Amygdala (tissue), 56 donors: ENCODE data around the gene TM2D1.
A peak's percentile ranks its signal among the peaks of the same experiment; 100 is the strongest.
"Not testable (repeated sequence)": the region's sequence is repeated elsewhere in the genome, so short reads cannot be mapped to it uniquely, and the experiment has no call there.

Source experiments
- DNase-seq, 56 donors: peaks; one replicate each; lab custom pipeline; 2025; lab: John Stamatoyannopoulos, UW

Gene TM2D1

DNA sequence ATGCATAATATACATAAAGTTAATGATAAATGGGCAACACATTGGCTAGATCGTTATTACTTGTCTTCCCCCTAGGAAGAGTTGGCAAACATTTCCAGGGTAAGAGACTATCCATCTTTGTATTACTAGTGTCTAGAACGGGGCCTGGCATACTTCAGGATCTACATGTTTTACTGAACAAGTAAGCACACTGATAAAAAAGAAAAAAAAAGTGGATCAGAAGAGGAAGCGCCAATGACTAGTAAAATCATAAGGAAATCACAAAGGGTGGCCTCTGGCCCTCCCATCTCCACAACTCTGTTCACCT, 482 bp downstream of the TM2D1 start:
- DNase-seq: no peak

DNA sequence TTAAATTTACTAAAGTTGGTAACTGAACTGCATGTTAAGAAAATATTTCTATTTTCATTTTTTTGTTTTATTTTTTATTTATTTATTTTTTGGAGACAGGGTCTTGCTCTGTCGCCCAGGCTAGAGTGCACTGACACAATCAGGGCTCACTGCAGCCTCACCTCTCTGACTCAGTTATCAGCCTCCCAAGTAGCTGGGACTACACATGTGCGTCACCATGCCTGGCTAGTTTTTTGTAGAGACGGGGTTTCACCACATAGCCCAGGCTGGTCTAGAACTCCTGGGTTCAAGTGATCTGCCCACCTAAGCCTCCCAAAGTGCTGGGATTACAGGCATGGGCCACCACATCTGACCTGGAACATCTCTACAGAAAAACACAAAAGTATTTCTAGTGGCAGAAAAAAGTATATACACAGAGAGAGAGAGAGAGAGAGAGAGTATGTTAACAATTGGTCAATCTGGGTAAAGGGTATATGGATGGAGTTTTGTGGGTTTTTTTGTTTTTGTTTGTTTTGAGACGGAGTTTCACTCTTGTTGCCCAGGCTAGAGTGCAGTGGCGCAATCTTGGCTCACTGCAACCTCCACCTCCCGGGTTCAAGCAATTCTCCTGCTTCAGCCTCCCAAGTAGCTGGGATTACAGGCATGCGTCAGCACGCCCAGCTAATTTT, 5.8 kb downstream of the TM2D1 start:
- not testable (repeated sequence) for DNase-seq

DNA sequence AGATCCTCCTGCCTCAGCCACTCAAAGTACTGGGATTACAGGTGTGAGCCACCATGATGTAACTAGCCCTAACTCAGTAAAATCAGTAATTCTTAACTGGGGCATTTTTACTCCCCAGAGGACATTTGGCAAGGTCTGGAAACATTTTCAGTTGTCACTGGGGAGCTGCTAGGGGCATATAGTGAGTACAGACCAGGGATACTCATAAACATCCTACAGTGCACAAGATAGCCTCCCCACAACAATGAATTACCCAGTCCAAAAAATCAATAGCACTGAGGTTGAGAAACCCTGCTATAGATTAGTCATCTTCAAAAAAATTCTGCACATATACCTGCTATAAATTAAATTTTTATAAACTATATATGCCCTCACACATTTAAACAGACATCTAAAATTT, 13.0 kb downstream of the TM2D1 start:
- DNase-seq: no peak

DNA sequence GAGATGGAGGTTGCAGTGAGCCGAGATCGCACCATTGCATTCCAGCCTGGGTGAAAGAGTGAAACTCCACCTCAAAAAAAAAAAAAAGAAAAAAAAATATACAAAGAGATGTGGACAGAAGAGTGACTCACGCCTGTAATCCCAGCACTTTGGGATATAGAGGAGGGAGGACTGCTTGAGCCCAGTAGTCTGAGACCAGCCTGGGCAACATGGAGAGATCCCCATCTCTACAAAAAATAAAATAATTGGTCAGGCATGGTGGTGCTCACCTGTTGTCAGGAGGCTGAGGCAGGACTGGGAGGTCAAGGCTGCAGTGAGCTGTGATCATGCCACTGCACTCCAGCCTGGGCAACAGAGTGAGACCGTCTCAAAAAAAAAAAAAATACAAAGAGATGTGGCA, 13.7 kb downstream of the TM2D1 start:
- not testable (repeated sequence) for DNase-seq

DNA sequence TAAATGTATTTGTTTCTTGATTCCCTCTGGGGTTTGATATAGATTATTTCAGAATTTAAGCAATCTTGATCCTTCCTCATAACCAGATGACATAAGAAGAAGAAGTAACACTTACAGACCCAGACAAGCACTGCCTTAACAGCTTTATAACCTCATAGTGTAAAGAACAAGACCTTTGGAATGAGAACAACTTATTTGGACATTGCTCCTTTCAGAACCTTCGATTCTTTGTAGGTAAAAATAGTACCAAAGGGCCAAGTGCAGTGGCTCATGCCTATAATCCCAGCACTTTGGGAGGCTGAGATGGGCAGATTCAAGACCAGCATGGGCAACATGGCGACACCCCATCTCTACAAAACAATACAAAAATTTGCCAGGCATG, 15.0 kb downstream of the TM2D1 start:
- DNase-seq: no peak

DNA sequence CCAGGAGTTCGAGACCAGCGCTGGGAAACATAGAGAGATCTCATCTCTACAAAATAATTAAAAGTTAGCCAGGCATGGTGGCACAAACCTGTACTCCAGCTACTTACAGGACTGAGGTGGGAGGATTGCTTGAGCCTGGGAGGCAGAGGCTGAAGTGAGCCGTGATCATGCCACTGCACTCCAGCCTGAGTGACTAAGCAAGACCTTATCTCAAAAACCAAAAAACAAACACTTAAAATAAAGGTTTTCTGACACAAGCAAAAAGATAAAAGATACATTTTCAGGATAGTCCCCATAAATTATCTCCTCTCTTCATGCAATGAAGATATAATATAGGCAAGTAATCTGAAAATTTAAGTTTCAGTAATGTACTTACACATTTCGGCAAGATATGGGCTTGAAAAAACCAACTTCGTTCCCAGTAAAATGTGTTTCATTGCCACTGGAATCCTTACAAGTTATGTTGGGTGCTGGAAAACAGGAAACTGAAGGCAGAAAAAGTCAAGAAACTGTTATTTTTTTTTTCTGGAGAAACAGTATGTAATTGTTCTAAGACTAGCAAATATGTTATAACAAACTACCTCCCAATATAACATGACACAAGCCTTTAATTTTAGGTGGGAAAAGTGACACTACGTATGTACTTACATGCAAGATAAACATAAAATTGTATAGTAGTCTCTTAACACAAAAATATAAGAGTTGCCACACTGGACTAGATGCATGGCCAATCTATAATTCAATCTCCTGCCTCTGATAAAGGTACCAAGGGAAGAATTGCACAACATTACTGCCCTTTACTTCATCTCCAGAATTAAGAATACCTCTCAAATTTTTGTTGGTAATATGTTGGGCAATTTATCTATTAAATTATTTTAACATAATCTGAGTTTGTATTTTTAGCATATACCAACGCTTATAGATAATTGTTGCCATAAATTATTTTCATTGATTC, 15.7 kb downstream of the TM2D1 start:
- no peak for DNase-seq

DNA sequence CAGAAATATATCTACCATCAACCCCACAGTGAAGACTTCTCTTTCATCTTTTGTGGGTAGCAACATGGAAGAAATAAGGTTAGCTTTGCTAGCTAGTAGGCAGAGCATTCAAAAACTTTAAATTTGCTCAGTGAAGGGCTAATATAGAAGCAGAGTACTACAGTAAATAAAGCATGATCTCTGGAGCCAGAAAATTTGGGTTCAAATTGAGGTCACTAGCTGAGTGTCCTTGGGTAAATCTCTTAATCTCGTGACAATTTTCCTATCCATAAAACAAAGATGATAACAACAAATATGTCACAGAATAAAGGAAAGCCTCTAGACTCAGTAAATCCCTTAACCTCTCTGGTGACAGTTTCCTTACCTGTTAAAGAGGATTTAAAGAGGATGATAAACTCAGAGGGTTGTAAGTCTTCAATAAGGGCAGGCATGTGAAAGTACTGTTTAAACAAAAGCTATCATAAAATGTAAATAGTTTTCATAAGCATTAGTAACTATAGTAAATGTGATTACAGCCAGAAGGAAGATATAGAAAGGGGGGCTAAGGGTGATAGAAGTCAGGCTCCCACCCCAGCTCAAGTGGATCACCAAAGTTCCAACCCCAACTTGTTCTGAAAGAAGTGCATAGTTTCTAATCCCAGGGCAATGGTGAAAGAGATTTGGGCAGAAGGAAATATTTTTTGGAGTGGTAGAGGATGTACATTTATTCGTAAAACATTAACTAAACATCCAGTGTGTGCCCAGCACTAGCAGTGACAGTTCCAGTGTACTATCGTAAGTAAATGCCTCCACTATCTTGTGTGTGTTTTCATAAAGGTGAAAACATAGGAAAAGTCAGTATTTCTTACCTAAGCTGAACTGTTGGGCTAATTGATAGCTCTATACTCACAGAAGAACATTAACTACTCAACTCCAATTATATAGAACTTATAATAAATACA, 24.8 kb downstream of the TM2D1 start:
- DNase-seq: no peak

DNA sequence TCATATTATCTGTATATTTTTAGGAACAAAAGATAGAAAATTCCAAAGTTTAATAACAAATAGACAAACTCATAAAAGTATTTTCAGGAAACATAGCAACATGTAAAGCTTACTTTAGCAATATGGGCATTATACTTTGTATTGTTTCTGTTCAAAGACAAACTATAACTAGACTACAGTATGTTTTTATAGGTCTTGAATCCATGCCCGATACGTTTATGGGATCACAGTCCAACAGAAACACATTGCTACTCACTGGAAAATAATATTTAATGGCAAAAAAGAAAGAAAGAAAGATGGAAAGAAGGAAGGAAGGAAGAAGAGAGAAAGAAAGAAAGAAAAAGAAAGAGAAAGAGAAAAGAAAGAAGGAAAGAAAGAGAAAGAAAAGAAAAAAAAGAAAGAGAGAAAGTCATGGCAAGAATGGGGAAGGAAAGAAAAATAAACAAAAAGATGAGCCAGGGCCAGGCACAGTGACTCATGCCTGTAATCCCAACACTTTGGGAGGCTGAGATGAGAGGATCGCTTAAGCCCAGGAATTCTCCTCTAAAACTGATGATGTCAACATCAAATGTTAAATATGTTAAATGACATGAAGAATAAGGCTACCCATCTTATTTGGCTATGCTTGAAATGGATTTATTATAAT, 32.7 kb downstream of the TM2D1 start:
- DNase-seq: no peak

DNA sequence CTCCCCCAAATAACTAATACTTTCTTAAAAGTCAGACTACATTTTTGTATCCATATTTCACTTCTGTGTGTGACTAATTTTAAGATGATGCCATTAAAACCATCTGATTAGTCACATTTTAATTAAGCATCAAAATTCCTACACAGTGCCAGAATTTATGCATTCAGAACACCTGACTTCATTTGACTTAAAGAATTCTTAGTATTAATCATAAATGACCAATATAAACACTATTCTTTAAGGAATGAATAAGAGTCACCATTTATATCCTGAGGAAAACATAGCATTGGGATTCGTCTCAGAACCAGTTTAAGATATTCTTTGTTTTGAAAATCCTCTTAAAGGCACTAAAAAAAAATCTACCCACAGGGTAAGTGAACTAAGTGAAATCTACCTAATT, 37.0 kb downstream of the TM2D1 start:
- no peak for DNase-seq

DNA sequence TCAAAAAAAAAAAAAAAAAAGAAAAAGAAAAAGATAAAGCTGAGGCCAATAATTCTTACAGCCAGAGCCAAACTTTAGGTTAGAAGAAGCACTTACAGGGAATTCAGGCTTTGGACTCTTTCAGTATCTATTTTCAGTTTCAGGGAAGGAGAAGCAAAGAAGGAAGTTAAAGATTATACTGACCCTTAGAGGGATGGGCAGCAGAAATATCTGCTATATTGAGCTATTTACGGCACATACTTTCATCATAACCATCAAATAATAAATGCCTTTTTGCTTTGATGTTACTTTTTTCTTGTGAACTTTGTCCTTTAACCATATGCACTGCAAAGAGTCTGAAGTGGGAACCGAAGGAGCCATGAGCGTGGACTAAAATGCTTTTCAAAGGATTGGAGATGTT, 42.0 kb downstream of the TM2D1 start:
- no peak for DNase-seq

DNA sequence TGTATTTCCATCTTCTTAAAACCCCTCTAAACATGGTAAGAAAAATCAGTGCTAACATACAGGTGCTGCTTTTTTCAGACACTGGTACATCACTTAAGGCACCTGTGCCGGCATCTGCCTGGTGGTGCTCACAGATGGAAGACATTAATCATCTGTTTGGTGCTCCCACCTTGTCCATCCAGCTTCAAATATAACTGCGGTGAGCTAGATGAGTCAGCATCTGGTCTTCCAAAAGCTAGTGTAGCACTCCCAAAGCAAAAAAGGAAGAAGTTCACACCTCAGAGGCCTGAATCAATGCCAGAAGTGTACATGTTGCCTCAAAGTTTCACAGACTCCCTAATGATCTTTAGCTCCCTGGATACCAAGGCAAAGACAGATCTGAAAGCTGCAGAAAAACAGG, 44.4 kb downstream of the TM2D1 start:
- peak in 1 of 56 donors; percentile 5 for DNase-seq

DNA sequence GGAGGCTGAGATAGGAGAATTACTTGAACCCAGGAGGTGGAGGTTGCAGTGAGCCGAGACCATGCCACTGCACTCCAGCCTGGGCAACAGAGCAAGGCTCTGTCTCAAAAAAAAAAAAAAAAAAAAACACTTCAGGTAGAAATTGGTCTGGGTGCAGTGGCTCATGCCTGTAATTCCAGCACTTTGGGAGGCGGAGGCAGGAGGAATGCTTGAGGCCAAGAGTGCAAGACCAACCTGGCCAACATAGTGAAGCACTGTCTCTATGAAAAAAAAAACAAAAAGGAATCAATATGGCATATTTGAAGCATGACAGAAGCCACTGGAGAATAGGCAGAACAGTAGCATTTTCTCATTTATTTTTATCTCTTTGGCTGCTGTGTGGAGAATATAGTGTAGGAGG, 48.1 kb downstream of the TM2D1 start:
- DNase-seq: not testable (repeated sequence)

DNA sequence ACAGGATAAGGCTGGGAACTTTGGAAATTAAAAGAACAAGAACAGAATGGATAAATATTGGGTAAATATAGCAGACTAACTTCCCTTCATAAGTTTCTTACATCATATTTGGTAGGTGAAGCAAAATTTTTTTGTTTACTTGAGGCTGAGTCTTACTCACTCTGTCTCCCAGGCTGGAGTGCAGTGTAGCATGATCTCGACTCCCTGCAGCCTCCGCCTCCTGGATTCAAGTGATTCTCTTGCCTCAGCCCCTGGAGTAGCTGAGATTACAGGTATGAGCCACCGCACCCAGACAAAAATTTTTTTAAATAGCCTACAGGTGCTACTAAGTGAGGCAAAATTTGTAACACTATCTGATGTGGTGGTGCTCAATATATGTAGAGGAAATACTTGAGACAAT, 50.7 kb downstream of the TM2D1 start:
- no peak for DNase-seq

DNA sequence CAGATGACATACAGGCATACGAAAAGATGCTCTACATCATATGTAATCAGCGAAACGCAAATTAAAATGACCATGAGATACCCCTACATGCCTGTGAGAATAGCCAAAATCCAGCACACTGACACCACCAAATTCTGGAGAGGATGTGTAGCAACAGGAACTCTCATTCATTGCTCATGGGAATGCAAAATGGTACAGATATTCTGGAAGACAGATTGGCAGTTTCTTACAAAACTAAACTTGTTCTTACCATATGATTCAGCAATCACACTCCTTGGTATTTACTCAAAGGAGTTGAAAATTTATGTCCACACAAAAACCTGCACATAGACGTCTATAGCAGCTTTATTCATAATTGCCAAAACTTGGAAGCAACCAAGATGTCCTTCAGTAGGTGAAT, 52.6 kb downstream of the TM2D1 start:
- no peak for DNase-seq

DNA sequence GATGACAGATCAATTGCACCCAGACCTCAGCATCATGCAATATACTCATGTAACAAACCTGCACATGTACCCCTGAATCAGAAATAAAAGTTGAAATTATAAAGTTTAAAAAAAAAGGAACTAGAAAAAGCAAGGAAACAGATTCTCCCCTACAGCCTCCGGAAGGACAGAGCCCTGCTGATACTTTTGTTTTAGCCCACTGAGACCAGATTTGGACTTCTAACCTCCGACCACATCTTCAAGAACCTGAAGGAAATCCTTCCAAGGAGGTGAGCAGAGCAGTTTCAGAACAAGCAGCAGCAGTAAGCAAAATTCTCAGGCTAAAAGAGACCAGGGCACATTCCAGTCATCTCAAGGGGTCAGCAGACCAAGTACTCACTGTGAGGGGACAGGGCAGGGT, 54.5 kb downstream of the TM2D1 start:
- DNase-seq: no peak

DNA sequence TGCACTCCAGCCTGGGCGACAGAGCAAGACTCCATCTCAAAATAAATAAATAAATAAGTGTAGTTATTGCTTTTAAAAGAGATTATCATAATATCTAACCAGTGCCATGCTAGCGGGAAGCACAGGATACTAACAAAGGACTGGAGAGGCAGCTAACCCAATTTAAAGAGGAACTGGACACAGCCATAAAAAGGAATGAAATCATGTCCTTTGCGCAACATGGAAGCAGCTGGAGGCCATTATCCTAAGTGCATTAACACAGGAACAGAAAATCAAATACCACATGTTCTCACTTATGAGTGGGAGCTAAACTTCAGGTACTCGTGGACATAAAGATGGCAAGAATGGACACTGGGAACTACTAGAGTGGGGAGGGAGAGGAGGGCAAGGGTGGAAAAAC, 54.9 kb downstream of the TM2D1 start:
- no peak for DNase-seq

DNA sequence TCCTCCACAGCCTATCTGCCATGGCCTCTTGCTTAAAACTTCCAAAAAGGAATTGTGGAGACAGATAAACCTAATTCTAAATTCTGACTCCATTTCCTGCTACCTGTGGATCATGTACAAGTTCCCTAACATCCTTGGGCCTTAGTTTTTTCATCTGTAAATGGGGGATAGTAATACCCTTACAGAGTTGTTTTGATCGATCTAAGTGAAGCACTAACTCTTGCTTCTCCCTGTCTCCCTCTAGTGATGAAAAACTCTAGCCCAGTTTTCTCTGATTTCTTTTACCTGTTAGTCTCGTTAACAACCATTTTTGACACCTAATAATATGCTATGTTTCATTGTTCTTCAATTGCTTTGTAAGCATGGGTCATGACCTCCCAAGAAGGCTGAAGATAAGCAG, 65.9 kb downstream of the TM2D1 start:
- no peak for DNase-seq

DNA sequence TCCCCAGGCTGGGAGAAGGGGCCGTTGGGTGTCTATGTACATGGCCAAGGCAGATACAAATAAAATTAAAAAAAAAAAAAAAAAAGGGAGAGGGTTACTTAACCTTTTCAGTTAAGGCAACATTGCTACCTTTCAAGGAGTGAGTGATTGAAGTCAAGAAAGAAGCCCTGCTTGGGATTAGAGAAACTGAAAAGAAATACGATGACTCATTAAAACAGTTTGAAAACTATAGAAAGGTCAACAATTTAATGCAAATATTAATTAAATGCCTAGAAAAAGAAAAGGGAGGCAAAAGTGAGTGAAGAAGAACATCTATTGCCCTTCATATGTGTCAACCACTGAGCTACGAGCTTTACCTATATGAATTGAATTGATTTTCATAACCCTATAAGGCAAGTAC, 69.5 kb downstream of the TM2D1 start:
- DNase-seq: no peak

DNA sequence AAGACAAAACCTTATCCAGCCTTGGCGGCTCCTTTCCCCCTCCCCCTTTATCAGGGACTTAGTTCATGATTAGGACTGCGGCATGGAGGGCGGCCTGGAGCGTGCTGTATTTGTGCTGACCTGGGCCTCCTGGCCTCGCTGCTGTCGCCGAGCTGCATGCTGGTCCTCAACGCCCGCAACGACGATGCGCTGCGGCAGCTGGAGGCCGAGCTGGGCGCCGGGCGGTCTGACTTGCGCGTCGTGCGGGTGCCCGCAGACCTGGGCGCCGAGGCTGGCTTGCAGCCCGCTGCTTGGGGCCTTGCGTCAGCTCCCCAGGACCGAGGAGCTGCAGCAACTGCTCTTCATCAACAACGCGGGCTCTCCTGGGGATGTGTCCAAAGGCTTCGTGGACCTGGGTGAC, 70.9 kb downstream of the TM2D1 start:
- no peak for DNase-seq

DNA sequence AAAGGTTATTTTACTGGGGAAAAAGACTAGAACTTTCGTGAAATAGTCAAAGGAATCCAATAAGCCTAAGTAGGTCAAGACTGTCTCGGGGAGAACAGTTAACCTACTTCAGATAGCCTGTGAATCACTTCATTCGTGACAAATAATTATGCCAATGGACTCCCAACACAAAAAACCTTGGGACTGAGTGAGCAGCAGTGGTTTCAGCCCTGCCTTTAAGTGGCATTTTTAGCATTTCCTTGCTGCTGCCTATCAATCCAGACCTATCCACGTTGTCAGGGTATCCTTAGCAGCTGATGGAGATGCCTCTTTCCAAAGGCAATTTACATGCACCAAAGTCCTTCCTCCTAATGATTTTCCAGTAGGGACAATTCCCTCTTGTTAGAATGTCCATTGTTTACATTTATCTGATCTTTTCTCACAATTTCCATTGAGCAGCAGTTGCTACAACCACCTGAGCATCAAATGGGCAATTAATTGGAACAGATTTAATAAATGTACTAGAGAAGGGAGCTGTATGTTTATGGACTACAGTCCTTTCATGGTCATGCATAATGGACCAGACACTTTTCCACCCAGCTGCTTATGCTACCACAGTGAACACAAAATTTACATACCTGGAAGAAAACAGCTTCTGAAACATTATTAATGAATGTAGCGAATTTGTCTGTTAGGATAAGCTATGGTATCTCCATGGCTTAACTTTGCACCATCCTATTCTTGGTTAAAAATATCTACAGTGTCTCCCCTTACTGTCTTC, 75.8 kb downstream of the TM2D1 start:
- DNase-seq: no peak
